Spinal cord (tissue), 10 donors: ENCODE results near the gene HAAO. TPM values are rescaled to one million over a fixed set of nuclear protein-coding genes. Genes with fewer than 3 reads are reported as not detected.

Source experiments
- DNase-seq, 6 donors: peaks; one replicate each; pipeline versions ENCODE4 v3.0.0 to v3.0.0-alpha.2; 2013 to 2015; ENCODE audit warnings: low spot score in 6 of 6, low read depth in 4 of 6
- H3K27ac ChIP-seq: one replicate; pipeline ENCODE4 v1.5.1; 2013; ENCODE audit warnings: low read depth, low read length, control low read depth
- H3K27me3 ChIP-seq: one replicate; pipeline ENCODE4 v1.6.1; 2013; ENCODE audit warnings: low read length; ENCODE audit not compliant: control insufficient read depth, insufficient read depth
- H3K36me3 ChIP-seq: one replicate; pipeline ENCODE4 v1.6.1; 2013; ENCODE audit warnings: low read length; ENCODE audit not compliant: control insufficient read depth, insufficient read depth
- H3K4me1 ChIP-seq: one replicate; pipeline ENCODE4 v1.6.1; 2013; ENCODE audit warnings: low read length; ENCODE audit not compliant: control insufficient read depth, insufficient read depth
- H3K4me3 ChIP-seq: one replicate; pipeline ENCODE4 v1.5.1; 2013; ENCODE audit warnings: low read depth, low read length, control low read depth
- H3K9me3 ChIP-seq: one replicate; pipeline ENCODE4 v1.6.1; 2013; ENCODE audit warnings: low read length; ENCODE audit not compliant: control insufficient read depth, insufficient read depth
- WGBS: methylation state at CpG from one replicate; pipeline ENCODE4 v1.1.5; 2013; ENCODE audit warnings: missing lambda C conversion rate; ENCODE audit not compliant: insufficient coverage; 5-methylcytosine and 5-hydroxymethylcytosine counted together
- polyA plus RNA-seq, 2 donors: library from polyadenylated mRNA; unstranded; fragments of 120-200 nt; gene quantifications; one replicate each; pipeline ENCODE4 v1.2.1, GENCODE V29; 2013; ENCODE audit not compliant: insufficient read length in 2 of 2
- total RNA-seq, 2 donors: library from RNA; depleted of rRNA in 1 of 2; stranded (reverse); fragments of 120-200 nt in 1 of 2; fragments of >200 nt in 1 of 2; gene quantifications; one replicate each; pipeline versions ENCODE4 v1.2.3 to v1.2.4, GENCODE V29; 2013 to 2014
- donor health status: healthy.

The HAAO gene
- total and polyA plus RNA-seq, 4 donors: 3.7 to 12.7 (median 8.0) TPM

DNA sequence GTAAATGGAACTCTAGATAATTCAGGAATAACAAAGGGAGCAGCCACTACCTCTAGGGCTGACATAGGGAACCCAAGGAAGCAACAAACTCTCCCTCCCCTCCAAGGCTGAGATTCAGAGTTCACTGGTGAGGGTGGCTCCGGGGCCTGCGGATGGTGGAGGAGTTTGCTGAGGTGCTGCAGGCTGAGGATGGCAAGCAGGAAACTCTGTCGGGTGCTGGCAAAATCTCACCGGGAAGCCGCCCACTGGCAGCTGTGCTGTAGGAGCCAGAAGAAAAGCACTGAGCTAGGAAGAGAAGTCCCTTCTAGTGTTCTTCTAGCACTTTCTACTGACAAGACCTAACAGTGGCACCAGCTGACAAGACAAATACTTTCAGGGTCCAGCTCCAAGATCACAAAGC is 12.5 kb upstream of the HAAO start:
- 72% methylated on average over 3 of the region's 5 CpGs for WGBS
- H3K27ac ChIP-seq: no peak overlapping the region
- DNase-seq: no peak
- no peaks in the 10 kb centered on the region for H3K9me3 ChIP-seq
- H3K4me1 ChIP-seq: peaks cover 10% of the 10 kb centered on the region
- H3K27me3 ChIP-seq: no peaks in the 10 kb centered on the region
- no peak overlapping the region for H3K4me3 ChIP-seq
- H3K36me3 ChIP-seq: no peaks in the 10 kb centered on the region

GRCh38 chr2:42804338-42804737 is 12.0 kb upstream of the HAAO start:
- no peak for DNase-seq
- peaks cover 10% of the 10 kb centered on the region for H3K4me1 ChIP-seq
- 95% methylated on average over 2 of the region's 3 CpGs for WGBS
- no peaks in the 10 kb centered on the region for H3K36me3 ChIP-seq
- no peaks in the 10 kb centered on the region for H3K9me3 ChIP-seq
- no peaks in the 10 kb centered on the region for H3K27me3 ChIP-seq
- H3K27ac ChIP-seq: no peak overlapping the region
- no peak overlapping the region for H3K4me3 ChIP-seq

DNA sequence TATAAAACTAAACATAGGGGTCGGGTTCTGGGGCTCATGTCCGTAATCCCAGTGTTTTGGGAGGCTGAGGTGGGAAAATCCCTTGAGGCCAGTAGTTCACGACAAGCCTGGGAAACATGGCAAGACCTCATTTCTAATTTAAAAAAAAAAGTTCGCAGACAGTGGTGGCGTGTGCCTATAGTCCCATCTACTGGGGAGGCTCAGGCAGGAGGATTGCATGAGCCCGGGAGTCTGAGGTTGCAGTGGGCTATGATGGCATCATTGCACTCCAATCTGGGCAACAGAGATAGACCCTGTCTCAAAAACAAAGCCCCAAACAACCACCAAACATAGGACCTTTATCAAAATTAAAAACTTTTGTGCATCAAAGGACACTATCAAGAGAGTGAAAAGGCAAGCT is 9.8 kb upstream of the HAAO start:
- WGBS: 80% methylated on average over 1 of the region's 6 CpGs

GRCh38 chr2:42801381-42801780 is 9.0 kb upstream of the HAAO start:
- Histone ChIP-seq H3K36me3 (no peaks in the 10 kb centered on the region), H3K4me3 (no peak overlapping the region), H3K9me3 (no peaks in the 10 kb centered on the region), H3K4me1 (peaks cover 5% of the 10 kb centered on the region), H3K27me3 (no peaks in the 10 kb centered on the region), H3K27ac (no peak overlapping the region)
- 40% methylated on average over 4 of the region's 4 CpGs for WGBS
- DNase-seq: peak in 1 of 6 donors; percentile 61

More for the DNA sequence above, 9.8 kb upstream of the HAAO start:
- H3K36me3 ChIP-seq: no peaks in the 10 kb centered on the region
- H3K27ac ChIP-seq: no peak overlapping the region
- H3K4me1 ChIP-seq: peaks cover 5% of the 10 kb centered on the region
- no peaks in the 10 kb centered on the region for H3K27me3 ChIP-seq
- DNase-seq: no peak
- H3K9me3 ChIP-seq: no peaks in the 10 kb centered on the region
- H3K4me3 ChIP-seq: no peak overlapping the region

- peaks cover 5% of the 10 kb centered on the region for H3K4me1 ChIP-seq
- H3K4me3 ChIP-seq: no peak overlapping the region
- no peaks in the 10 kb centered on the region for H3K36me3 ChIP-seq
- 67% methylated on average over 1 of the region's 2 CpGs for WGBS
- no peak overlapping the region for H3K27ac ChIP-seq
- peak in 2 of 6 donors; percentile 10 to 36 for DNase-seq
- no peaks in the 10 kb centered on the region for H3K27me3 ChIP-seq
- H3K9me3 ChIP-seq: no peaks in the 10 kb centered on the region
These were observed 8.6 kb upstream of the HAAO start for GRCh38 chr2:42800981-42801380.

DNA sequence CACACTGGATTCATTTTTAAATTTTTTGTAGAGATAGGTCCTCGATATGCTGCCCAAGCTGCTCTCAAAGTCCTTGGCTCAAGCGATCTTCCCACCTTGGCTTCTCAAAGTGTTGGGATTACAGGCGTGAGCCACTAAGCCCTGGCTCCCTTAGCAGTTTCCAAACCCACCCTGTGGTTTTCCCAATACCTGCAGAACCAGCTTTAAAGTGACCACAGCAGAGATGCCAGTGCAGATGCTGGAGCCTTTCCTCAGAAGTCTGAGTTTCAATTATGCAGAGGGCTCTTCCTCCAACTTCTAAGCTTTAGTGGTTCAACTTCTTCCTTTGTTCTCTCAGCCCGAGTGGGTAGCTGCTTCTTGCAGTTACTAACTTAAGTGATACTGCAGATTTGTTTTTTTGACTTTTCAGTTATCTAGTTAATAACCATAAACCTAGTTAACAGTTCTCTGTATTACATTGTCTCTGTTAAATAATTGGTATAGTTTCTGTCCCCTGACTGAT is 8.1 kb upstream of the HAAO start:
- DNase-seq: no peak
- no peak overlapping the region for H3K4me3 ChIP-seq
- H3K36me3 ChIP-seq: no peaks in the 10 kb centered on the region
- H3K27ac ChIP-seq: no peak overlapping the region
- H3K27me3 ChIP-seq: no peaks in the 10 kb centered on the region
- WGBS: 96% methylated on average over 3 of the region's 4 CpGs
- no peaks in the 10 kb centered on the region for H3K9me3 ChIP-seq
- H3K4me1 ChIP-seq: peaks cover 5% of the 10 kb centered on the region

DNA sequence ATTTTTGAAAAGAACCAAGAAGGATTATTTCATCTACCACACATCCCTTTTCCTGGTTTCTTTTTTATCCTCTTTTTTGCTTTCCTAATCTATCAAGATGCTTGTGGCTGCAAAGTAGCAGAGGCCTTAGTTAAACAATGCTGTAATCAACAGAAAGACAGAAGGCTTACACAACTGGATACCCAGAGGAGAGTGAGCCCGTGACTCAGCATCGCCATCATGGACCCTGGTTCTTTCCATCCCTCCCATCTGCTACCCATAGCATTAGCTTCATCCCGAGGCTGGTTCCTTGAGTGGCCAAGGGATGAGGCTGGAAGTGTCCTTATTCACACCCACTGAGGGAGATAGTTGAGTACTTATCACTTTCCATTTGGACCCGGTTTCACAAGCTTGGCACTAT is 7.5 kb upstream of the HAAO start:
- Histone ChIP-seq H3K9me3 (no peaks in the 10 kb centered on the region), H3K27me3 (no peaks in the 10 kb centered on the region), H3K4me3 (no peak overlapping the region), H3K4me1 (peaks cover 5% of the 10 kb centered on the region), H3K36me3 (no peaks in the 10 kb centered on the region), H3K27ac (no peak overlapping the region)
- 100% methylated on average over 1 of the region's 4 CpGs for WGBS
- DNase-seq: no peak

DNA sequence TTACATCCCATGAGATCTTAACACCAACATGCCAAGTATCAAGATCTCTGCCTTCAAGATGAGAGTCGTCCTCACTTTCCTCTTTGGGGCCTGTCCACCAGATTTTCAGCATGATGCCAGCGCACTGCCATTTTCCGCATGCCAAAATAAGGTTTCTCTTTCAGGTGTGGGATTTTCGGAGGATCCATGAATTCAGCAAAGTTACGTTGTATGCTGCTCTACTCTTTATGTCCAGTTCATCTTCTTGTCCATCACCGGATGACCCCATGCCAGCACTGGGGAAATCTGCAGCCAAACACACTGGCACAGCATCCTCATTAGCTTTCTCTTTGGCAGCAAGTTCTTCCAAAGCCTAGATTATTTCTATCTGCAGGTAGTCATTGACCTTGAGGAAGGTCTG is 4.9 kb upstream of the HAAO start:
- no peak for DNase-seq
- Histone ChIP-seq H3K36me3 (no peaks in the 10 kb centered on the region), H3K4me3 (no peak overlapping the region), H3K4me1 (peaks cover 16% of the 10 kb centered on the region), H3K27ac (no peak overlapping the region), H3K27me3 (no peaks in the 10 kb centered on the region), H3K9me3 (no peaks in the 10 kb centered on the region)
- 93% methylated on average over 6 of the region's 6 CpGs for WGBS

DNA sequence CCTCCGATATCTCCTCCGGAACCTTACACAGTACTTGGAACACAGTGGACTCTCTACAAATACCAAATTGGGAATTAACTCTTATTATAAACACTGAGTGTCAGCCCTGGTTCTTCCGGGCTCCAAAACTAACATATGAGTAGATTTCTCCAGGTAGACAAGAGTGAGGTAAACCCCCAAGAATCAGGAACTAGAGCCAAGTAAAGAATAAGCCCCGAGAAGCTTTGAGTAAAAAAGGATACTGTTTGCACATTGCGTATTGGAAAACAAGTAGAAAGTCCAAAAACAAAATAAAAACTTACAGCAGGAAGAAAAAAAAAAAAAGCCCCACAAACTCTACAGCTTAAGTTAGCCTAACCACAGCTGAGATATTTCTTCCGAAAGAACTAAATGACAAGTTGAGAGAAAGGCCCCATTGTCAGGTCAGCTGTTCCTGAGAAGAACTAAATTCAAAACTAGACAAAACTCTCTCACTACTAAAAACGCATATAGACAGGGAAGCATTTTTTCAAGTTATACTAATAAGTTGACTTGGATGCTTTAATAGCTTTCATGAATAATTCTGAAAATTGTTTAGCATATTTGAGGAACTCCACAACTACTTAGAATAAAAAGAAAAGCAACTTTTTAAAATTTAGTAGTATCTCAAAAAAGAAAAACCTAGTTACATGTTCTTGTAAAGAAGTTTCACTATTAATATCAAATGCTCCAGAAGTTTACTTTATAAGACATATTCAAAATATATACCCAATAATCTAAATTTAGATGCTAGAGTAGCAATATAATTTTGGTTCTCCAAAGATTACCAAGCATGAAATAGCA is 4.3 kb upstream of the HAAO start:
- Histone ChIP-seq H3K27ac (no peak overlapping the region), H3K27me3 (peaks cover 4% of the 10 kb centered on the region), H3K9me3 (no peaks in the 10 kb centered on the region), H3K36me3 (no peaks in the 10 kb centered on the region), H3K4me1 (peaks cover 22% of the 10 kb centered on the region), H3K4me3 (no peak overlapping the region)
- DNase-seq: no peak
- no CpG with 5 or more reads among the region's 7 CpGs for WGBS

DNA sequence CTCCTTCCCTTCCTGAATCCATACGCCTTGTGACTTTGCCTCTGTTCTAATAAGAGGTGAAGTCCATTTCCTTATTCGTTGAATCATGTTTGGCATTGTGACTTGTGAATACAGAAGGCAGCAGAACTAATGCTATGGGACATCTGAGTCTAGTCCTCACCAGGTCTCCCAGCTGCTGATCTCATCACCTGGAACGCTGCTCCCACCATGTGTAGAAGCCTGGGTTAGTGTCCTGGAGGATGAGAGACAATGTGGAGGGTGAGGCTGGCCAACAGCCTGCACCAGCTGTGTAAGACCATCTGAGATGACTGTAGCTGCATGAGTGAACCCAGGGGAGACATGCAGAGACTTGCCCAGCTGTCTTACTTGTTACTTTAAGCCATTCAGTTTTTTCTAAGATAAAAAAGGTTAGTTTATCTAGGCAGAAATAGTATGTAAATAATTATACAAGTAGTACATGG is 3.5 kb upstream of the HAAO start:
- no peak for DNase-seq
- H3K4me1 ChIP-seq: peaks cover 20% of the 10 kb centered on the region
- H3K4me3 ChIP-seq: no peak overlapping the region
- H3K27ac ChIP-seq: no peak overlapping the region
- no peaks in the 10 kb centered on the region for H3K9me3 ChIP-seq
- no peaks in the 10 kb centered on the region for H3K36me3 ChIP-seq
- peaks cover 8% of the 10 kb centered on the region for H3K27me3 ChIP-seq
- 100% methylated on average over 2 of the region's 3 CpGs for WGBS
